Hematopoietic multipotent progenitor cell treated with erythropoietin and hydrocortisone succinate and interleukin-3 and kit ligand, for 4 days (in vitro differentiated cells): ENCODE results near the gene IGFBP7.
"Not testable (repeated sequence)": the region's sequence is repeated elsewhere in the genome, so short reads cannot be mapped to it uniquely, and the experiment has no call there.

Experiments used
- DNase-seq: peaks from one replicate; pipeline ENCODE4 v3.0.0-alpha.2; 2015

The IGFBP7 gene

DNA sequence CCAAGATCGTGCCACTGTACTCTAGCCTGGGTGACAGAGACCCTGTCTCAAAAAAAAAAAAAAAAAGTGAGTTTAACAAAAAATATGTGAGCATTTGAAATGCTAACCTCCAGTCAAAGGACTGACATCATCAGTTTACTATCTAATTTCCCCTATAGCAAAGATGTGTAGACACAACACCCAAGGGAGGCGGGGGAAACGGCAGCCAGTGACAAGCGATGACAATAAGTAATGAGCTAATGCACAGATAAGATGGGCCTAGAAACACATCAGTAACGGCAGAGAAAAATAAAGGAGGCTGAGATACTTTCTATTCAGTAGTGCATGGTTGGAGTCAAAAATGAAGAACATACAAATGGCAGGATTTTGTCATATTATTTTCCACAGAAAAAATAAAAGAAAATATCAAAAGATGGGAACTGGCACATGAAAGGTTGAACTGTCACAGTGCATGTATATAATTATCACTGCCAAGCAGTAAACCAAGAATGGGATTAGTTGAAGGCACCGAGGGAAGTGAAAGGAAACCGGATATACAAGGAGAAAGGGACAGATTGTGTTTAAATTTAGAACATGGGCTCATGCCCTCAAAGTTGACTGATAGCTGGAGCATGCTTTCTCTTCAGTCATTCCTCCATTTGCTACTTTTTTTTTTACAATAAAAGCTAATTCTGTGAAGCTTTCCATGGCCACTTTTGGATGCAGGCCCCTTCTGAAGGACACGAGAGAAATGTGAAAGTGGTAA, 41.8 kb downstream of the IGFBP7 start:
- no peak for DNase-seq

DNA sequence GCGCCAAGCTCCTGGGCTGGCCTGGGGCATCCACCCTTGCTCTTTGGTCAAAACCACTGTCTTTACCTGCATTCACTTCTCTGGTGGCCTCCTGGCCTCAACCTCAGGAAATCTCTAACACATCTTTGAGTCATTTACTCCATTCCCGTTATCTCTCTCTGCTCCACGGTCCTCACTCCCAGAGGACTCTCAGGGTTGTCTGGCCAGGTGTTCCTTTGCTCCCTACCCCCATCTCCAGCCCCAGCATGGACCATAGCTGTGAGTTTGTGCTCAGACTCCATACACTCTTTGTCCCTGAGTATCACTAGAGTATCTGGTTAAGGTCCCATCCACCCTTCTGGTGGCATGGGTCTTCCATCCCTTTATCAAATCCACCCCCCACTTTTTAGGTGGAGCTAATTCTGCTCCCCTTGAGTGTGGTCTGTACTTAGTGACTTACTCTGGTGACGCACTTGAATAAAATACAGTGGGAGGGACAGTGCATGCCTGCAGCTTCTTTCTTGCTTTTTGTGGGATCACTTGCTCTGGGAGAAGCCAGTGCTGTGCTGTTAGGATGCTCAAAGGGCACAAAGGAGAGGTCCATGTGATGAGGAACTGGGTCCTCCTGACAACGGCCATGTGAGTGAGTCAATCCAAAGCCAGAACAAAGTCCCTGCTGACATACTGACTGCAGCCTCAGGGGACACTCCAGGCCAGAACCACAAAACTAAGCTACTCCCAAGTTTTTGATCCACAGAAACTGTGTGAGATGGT, 44.3 kb downstream of the IGFBP7 start:
- no peak for DNase-seq

GRCh38 chr4:57064811-57065711, 45.1 kb downstream of the IGFBP7 start:
- DNase-seq, result no peak

DNA sequence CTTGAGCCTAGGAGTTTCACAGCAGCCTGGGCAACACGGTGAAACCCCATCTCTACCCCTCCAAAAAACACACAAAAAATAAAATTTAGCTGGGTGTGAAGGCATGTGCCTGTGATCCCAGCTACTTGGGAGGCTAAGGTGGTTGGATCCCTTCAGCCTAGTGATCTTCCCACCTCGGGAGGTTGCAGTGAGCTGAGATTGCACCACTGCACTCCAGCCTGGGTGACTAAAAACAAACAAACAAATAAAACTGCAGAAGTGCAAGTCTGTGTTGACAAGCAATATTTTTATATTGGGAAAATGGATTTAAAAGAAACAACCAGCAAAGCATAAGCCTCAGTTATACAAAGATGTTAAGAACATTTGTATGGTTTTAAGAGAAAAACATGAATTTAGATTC, 46.1 kb downstream of the IGFBP7 start:
- no peak for DNase-seq

- no peak for DNase-seq
These were observed 46.7 kb downstream of the IGFBP7 start for GRCh38 chr4:57063518-57063917.

GRCh38 chr4:57061395-57061794, 48.8 kb downstream of the IGFBP7 start:
- no peak for DNase-seq

- DNase-seq, result not testable (repeated sequence)
These were observed 49.5 kb downstream of the IGFBP7 start for GRCh38 chr4:57060717-57061067.

DNA sequence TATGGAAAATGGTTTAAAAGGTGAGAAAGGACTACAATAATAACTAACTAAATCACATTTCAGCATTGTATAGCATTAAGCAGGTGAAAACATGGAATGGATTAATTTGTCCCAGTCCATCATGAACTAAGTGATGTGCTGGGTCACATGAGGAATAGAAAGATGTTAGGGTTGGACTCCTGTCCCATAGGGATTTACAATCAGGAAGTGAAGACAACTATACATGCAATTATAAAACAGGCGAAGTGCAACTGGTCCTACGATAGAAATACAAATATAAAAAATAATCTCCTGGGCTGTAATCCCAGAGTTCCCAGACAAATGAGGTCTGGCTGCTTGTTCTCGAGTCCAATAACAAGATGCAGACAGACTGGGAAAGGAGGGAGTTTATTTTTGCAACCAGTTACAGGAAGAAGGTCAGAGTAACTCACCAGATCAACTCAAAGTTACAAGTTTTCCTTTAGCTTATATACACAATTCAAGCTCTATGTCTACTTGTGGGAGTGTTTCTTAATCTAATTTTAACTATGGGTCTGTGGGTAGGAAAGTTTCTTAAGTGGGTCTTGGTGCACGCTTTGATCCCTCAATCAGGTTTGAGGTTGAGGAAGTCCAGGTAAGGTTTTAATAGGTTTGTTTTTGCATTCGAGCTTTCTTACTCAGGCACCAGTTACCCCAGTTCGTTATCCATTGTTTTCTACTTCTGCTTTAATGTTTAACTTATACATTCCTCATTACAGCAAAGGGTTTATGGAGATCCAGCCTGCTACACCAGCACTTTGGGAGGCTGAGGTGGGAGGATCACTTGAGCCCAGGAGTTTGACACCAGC, 50.1 kb downstream of the IGFBP7 start:
- no peak for DNase-seq

GRCh38 chr4:57055886-57056285, 54.3 kb downstream of the IGFBP7 start:
- no peak for DNase-seq

DNA sequence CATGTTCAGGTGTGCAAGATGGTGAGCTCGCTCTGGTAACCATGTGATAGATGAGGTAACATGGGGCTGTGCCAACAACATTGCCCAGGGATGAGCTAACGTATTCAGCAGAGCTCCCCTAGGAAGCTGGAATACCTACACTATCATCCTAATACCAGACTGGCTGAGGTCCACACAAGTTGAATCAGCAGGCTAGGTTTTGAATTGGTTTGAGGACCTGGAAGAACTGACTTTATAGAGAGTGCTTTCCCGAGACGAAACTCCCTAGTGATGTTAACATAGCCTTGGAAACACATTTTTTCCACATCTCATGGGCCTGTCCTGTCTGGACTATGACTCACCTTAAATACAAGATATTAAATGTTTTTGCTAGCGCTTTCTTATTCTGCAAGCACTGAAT, 56.7 kb downstream of the IGFBP7 start:
- no peak for DNase-seq

GRCh38 chr4:57051524-57051923, 58.7 kb downstream of the IGFBP7 start:
- no peak for DNase-seq

DNA sequence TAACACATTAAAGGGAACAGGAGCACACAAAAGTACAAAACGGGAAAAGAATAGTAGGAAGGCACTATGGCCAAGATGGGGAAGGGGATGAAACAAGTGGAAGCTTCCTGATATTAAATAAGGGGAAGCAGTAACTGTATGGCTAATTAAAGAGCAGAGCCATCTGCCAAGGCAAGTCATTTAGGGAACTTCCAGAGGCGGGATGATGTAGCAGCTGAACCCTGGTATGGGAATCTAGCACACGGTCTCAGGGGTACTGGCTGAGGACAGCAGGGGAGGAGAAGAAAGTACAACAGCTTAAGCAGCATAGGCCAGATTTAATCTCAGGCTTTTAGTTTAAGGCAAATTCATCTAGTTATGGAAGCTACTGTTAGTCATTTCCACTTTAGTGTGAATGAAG, 59.1 kb downstream of the IGFBP7 start:
- DNase-seq, result no peak

GRCh38 chr4:57048590-57049304, 61.4 kb downstream of the IGFBP7 start:
- no peak for DNase-seq

DNA sequence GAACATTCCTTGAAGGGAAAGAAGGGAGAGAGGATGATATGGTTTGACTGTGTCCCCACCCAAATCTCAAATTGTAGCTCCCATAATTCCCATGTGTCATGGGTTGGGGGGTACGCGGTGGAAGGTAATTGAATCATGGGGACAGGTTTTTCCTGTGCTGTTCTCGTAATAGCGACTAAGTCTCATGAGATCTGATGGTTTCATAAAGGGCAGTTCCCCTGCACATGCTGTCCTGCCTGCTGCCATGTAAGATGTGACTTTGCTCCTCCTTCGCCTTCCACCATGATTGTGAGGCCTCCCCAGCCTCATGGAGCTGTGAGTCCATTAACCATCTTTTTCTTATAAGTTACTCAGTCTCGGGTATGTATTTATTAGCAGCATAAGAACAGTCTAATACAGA, 63.1 kb downstream of the IGFBP7 start:
- DNase-seq, result not testable (repeated sequence)

- no peak for DNase-seq
These were observed 65.2 kb downstream of the IGFBP7 start for GRCh38 chr4:57044996-57045395.

GRCh38 chr4:57044279-57044678, 65.9 kb downstream of the IGFBP7 start:
- DNase-seq, result no peak

DNA sequence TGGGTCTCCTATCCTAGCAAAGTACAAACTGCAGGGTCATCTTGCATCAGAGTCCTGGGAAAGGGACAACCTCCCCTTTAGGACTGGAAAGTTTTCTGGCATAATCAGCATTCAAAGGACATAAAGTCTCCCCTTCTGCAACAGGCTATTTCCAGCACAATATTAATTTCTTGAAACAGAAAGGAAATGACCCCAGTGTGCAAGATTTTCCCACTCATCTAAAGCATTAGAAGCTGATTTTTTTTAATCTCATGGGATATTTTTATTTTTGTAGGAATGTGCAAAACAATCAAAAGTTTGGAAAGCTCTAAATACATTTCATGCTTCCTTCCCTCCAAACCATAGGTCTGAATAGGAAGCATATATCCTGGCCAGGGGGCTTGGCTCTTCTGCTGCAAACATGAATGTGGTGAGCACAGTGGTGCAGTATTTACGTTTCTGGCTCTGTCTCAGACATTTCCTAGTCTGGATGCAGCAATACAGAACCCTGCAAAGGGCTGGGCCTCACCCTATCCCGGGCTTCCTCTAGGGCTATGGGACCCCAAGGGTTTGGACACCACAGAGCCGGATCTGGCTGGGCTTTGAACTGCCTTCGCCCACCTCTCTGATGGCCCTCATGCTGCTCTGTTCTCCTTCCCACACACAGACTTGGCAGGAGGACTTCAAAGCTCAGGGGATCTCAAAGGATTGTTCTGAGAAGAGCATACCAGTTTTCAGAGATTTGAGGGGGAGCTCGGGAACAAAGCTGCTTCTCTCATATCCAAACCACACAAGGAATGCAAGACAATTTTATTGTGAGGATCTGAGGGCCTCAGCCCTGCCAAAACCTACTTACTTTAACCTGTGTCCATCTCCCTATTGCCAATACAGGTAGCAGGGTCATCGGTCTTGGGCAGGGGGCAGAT, 66.6 kb downstream of the IGFBP7 start:
- DNase-seq, result no peak

DNA sequence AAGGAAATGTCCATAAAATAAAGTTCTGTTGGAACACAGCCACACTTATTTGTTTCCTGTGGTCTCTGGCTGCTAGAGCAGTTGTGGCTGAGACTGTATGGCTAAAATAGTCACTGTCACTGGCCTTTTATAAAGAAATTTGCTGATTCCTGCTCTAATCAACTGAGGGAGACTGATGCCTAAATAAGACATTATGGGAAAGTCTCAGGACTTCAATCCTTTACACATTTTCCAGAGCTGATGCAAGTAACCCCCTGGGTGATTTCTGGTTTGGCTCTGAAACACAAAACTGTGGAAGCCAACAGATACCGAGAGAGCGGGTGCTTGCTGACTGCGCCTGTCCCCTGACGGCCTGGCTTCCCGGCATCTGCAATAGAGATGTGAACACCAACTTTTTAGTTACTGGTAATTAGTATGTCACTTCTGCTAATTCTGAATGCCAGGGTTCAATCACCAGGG, 67.4 kb downstream of the IGFBP7 start:
- no peak for DNase-seq

GRCh38 chr4:57041020-57041419, 69.2 kb downstream of the IGFBP7 start:
- DNase-seq, result no peak

DNA sequence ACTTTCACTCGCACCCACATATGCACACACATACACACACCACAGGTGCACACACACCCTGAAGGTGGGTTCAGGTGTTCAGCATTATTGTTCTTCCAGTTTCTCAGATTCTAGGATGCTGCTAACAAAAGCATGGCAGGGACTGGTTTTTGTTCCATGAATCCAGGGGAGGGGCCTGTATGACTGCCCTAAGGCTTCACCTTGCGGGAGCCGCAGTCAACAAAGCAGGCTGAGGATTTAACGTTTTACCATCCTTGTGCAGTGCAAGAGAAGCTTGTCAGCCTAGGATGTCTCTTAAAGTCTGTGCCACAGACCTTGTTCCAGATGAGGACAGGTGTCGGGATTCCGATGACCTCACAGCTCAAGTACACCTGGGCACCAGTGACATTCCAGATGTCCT, 69.7 kb downstream of the IGFBP7 start:
- DNase-seq, result no peak

- DNase-seq, result no peak
These were observed 70.8 kb downstream of the IGFBP7 start for GRCh38 chr4:57039345-57039744.
